Umbilical cord (tissue), 2 donors: ENCODE measurements around the gene FDPS. TPM values are rescaled to one million over a fixed set of nuclear protein-coding genes. Genes with fewer than 3 reads are reported as not detected.

ENCODE experiments used
- DNase-seq: peaks from one replicate; pipeline ENCODE4 v3.0.0-alpha.2; 2015; ENCODE audit warnings: low spot score
- total RNA-seq: library from RNA; depleted of rRNA; stranded (reverse); fragments of >200 nt; gene quantifications from one replicate; pipeline ENCODE4 v1.2.3, GENCODE V29; 2014; ENCODE audit warnings: low replicate concordance; ENCODE audit not compliant: insufficient read depth

FDPS gene
- total RNA-seq, 1 donor from 2014 or later = 46.9 TPM

DNA sequence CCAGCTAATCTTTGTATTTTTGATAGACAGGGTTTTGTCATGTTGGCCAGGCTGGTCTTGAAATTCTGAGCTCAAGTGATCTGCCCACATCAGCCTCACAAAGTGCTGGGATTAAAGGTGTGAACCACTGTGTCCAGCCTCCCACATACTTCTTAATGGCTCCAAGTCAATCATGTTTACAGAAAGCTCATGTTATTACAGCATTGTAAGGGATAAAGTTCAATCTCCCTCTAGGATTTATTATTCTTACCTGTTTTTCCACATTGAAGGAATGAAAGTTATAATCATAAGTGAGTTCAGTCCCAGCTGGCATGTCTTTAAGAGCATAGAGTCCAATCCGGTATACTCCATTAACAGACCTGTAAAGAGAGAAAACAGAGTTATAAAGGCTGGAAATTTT is 51.4 kb downstream of the FDPS start:
- DNase-seq = no peak

Other genes starting within 250 kb of the FDPS start
- gene EFNA4, start 245.1 kb upstream of the FDPS start, total RNA-seq = 9.9 TPM
- gene EFNA3, start 230.0 kb upstream of the FDPS start, total RNA-seq = 0.72 TPM
- 3.1 TPM for gene EFNA1, start 181.0 kb upstream of the FDPS start, total RNA-seq
- gene SLC50A1, start 173.0 kb upstream of the FDPS start, total RNA-seq = 22.9 TPM
- not detected for gene DPM3, start 168.3 kb upstream of the FDPS start, total RNA-seq
- 45.5 TPM for gene KRTCAP2, start 135.6 kb upstream of the FDPS start, total RNA-seq
- 1.9 TPM for gene TRIM46, start 135.0 kb upstream of the FDPS start, total RNA-seq
- 58.3 TPM for gene THBS3, start 101.0 kb upstream of the FDPS start, total RNA-seq
- gene MTX1, start 100.2 kb upstream of the FDPS start, total RNA-seq = 17.3 TPM
- 1.2 TPM for gene ENTREP3, start 53.4 kb upstream of the FDPS start, total RNA-seq
- gene SCAMP3, start 46.5 kb upstream of the FDPS start, total RNA-seq = 12.3 TPM
- 31.8 TPM for gene CLK2, start 35.4 kb upstream of the FDPS start, total RNA-seq
- gene HCN3, start 31.4 kb upstream of the FDPS start, total RNA-seq = 5.1 TPM
- not detected for gene PKLR, start 7.4 kb upstream of the FDPS start, total RNA-seq
- gene RUSC1, start 12.0 kb downstream of the FDPS start, total RNA-seq = 17.1 TPM